GM21717 (cell line): ENCODE data around the gene CDH13.

Experiments
- ATAC-seq: cut with Tn5 transposase; IDR thresholded peaks from one replicate; pipeline ENCODE4 v1.9.1; 2021; ENCODE audit warnings: mild to moderate bottlenecking, moderate library complexity; ENCODE audit not compliant: unreplicated experiment

Gene CDH13

DNA sequence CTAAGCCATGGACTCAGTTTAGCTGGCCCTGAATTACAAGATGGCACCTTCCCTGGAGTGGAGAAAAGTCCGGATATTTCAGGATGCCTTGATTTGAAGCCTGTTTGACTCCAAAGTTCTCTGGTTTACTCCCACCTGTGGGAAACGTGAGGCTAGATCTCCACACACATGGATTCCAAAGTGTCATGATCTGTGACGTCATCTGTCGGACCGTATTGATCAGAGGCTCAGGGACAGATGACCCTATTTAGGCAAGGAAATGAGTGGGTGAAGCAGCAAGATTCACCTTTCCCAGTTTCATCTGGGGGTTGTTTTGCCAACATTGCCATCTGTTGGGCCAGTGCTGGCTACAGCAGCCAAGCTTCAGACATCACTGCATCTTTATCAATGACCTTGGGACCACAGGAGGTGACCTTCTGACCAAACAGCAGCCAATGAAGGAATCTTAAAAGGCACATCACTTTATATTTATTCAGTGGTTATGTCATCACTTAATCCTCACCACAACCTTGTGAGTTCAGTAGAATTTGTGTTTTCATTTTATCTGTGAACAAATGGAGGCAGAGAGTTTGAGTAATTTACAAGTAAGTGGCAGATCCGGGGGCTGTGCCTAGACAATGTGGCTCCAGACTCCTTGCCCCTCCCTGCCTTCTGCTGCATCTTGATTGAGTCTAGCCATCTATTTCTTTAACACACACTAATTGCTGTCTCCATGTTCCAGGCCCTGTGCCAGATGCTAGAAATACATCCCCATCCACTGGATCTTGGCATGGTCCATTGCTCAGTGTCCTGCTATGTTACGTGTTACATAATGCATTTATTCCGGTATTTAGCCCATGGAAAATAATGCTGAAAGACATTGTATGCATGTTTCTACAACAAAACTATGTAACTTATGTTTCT lies 1.5 kb upstream of the CDH13 start:
- ATAC-seq, result no peak

DNA sequence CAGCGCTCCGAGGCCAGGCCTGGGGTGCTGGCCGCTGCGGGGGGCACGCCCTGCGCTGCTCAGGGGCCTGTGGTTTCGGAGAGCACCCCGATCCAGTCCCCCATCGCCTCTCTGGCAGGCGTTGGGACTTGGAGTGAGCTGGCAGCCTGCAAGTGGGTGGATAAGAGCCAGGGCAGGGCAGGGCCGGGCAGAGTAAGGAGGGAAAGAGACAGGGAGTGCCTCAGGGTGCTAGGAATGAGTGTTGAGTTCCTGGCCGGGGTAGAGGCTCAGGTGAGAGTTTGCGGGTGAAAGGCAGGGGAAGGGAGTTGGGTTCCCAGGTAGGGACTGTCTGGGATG lies 1.3 kb downstream of the CDH13 start:
- ATAC-seq, result no peak

DNA sequence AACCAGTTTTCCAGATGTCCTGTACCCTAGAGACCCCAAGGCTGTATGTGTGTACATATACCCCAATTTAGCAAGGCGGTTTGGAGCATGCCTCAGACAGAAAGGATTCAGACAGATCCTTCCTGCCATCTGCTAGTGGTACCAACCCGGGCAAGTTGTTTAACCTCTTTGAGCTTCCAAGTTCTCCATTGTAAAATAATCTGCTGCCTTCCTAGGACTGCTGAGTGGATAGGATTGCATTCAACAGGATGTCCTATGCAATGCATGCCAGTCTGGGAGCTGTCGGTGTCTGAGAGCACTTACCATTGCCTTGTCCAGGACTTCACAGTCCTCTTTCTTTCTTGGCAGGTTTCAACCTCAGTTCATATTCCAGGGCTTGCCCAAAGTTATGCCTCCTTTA lies 1.9 kb downstream of the CDH13 start:
- ATAC-seq, result no peak

DNA sequence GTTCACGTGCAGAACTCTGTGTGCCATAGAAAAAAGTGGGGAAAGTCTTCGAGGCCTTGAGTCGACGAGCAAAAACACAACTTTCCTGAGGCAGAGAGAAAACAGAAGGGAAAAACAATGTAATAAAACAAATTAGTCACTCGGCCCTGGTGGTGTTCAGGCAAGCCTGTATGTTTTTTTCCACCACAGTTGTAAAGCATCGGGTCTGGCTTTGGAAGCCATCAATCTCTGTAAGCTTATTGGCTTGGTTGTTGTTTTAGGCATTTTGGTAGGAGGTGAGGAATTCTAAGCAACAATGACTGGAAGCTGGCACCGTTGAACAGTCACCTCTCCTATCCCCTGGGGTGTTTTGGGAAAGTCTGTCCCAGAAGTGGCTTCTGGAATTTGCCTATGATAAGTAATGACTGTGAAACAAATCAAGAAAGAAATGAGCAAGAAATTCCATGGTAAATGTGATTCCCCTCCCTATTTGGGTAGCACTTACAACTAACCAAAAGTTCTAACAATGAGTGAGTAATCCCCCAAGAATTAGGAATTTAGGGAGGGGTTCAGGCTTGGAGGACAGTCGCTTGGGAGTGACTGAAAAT lies 2.8 kb downstream of the CDH13 start:
- ATAC-seq, result no peak

DNA sequence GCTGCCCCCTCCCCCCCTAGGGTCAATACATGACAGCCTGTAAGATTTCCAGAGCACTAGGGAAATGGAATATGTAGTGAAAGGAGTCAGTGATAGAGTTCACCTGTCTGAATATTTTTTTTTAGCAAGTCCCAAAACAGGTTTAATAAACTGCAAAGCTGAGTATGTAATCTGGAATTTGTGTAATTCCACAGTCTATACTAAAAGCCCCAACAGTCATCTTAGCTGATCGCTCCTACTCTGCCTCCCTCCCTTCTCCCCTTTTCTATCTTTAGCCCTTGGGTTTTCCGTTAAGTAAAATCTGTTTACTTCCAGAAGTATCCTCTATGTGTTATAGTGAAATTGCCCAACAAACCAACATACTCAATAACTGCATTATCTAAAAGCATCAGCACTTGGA lies 3.5 kb downstream of the CDH13 start:
- no peak for ATAC-seq

DNA sequence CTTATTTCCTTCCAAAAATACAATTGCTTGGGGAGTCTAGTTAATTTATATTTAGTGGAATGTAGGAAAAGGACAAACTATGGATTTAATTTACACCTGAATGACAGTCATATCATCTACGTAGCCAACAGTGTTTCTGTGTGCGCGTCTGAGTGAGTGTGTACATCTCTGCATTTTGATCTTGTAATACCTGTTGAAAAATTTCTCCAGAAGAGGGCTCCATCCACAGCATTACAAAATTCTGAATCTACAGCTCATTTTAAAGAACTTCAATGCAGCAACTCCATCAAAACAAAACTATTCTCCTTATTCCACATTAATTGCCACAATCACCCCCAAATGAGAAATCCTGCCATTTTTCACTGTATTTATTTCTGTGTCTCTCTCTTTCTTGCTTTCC lies 3.9 kb downstream of the CDH13 start:
- no peak for ATAC-seq

DNA sequence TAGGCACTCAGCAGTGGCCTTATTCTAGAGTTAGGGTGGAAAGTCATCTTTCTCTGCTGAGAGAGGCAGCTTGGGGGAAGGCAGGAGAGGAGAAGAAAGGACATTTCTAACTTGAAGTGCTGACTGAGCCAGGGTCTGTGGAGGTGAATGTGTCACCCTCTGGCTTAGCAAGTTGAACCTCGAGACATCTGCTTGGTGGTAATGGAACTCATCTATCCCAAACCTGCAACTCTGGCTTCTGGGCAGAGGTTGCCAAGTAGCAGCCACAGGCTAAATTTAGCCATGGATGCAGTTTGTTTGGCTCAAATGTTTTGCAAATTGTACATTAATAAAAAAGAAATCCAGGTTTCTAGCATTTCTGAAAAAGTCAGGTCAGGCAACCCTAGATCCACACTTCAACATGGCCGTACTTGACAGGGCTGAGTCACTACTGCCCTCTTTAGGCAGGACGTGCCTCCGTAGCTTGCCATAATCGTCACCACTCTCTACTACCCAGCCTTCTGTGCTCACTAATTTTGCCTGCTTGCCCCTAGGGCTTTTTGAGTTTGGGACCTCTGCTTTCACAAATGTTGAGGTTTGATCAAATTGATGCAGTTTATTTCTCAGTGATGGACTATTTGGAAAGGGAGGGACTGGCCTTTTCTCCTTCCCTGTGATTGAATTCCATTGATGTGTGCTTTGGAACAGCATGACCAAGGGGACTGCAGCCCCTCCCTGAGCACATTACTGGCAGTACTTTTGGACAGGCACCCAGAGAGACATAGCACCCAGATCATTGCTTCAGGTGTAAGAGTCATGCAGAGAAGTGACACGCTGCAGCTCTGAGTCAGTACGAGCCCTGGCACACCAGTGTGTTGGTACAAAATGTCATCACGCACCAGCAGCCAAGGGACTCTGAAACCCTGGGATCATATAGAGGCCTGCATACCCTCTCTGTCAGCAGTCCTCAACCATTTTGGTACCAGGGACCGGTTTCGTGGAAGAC lies 5.2 kb downstream of the CDH13 start:
- ATAC-seq, result no peak

DNA sequence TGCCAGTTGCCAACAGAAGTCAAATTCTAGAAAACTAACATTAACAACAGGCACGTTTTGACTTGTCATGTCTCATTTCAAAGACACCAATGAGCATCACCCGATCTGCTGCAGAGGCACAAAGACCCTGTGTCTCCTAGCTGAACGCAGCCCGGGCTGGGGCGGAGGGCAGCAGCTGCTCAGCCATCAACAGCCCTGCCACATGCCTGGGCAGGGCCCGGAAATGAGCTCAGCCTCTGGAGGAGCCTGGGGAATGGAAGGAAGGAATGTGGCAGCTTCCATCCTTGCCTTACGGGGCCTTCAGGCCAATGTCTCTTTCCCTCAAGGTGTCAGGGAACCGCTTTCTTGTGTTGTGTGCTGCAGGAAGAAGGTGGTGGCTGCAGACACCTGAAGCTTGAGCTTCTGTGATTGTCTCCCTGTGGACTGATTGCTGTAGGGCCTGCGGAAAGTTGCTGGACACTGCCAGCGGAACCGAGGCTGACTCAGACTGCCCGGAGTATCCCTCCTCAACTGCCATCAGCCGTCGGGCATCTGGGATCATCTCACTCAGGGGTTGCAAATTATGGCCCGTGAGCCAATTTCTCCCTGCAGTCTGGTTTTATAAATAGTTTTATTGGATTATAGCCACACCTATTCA lies 7.3 kb downstream of the CDH13 start:
- ATAC-seq, result no peak

DNA sequence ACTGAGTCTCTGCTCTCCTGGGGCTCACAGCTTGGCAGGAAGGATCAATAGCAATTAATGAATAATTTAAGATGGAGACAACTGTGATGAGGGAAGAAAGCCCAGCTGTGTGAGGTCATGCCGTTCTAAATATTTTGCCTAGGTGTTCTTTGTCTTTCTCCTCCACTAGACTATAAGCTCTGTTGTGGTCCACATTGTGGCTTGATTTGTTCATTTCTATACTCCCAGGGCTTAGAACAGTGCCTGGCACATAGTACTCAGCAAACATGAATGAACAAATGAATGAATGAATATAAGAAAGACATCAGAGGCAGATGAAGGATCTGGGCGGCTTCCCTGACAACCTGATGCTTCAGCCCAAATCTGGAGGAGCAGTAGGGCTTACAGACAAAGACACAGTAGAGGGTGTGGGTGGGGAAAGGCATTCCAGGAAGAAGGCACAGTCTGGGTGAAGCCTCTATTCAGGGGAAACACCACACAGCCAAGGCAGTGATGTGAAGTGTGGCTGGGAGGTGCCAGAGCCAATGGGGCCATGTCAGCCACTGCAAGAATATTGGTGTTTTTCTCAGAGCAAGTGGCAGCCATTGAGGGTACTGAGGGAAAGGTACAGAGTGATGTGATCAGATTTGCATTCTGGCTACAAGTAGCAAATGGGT lies 8.3 kb downstream of the CDH13 start:
- ATAC-seq, result no peak

DNA sequence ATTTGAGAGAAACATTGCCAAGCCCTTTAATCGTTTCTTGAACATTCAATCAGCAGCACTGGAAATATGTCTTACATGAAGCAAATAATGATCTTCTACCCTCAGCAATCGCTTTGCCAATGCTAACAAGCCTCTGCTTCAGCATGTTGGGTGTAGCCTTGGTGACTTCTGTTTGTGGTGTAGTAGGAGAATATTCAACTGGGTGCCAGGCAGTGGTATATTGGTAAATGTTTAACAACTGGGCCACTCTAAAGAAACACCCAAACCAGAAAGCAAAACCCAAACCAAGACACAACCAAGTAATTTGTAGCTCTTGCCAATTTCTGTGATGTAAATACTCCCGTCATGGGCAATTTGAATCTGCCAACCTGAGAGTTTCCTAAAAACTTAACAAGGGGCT lies 9.7 kb downstream of the CDH13 start:
- no peak for ATAC-seq

DNA sequence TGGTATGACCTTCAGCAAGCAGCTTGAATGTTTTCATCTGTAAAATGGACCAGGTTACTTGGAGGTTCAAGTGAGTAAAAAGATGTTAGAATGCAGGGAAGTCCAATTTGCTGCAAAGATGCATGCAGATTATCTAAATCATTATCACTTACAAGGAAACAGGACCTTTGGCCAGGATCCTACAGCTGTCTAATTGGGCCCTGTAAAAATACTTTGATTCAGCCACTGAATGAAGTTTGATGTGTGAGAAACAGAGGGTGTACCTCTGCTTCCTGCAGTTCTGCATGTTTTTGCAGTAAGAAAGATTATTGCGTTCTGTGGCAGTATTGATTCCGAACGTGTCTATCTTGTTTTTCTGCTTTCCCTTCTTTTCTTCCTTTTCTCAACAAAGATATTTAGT lies 10.2 kb downstream of the CDH13 start:
- ATAC-seq, result no peak

DNA sequence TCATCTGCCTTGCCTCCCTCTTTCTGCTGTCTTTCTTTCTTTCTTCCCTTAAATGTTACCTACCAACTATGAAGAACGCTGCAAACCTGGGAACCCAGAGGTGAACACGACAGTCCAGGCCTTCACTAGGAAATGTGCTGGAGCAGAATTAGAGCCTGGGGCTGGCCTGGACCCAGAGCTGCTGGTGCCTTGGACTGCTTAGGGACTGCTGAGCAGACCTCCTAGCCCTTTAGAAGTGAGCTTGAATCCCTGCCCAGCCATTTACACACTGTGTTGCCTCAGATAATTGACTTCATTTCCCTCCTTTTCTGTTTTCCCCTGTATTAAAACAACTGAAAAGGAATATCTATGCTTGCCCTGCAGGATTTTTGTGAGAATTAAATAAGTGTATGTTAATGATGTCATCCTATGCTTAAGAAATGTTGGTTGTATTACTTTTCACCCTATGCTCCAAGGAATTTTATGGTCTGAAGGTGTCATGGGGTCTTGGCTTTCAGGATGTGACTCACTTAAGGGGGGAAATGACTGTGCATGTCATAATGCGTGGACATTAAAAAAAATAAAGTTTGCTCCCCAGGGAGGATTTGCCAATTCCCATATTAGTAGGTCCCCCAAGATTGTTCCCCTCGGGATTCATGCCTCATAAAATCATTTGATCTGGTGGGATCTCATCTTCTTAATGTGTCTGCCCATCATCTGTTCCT lies 11.5 kb downstream of the CDH13 start:
- ATAC-seq, result no peak

DNA sequence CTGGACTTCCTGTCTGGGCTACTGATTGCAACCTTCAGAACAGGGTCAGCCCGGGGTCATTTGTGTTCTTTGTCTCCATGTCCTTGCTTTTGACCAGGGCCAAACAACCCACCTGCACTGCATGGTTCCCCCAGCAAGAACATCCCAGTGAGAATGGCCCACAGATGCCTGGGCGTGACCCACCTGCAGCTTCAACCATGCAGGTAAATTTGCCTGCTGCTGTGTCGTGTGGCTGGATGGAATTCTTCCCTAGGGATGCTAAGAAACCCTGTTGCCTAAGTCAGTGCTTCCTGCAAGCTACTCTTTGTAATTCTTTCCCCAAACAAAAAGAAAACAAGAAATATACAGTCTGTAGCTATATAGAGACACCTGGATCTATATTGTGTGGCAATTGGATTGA lies 12.5 kb downstream of the CDH13 start:
- no peak for ATAC-seq

DNA sequence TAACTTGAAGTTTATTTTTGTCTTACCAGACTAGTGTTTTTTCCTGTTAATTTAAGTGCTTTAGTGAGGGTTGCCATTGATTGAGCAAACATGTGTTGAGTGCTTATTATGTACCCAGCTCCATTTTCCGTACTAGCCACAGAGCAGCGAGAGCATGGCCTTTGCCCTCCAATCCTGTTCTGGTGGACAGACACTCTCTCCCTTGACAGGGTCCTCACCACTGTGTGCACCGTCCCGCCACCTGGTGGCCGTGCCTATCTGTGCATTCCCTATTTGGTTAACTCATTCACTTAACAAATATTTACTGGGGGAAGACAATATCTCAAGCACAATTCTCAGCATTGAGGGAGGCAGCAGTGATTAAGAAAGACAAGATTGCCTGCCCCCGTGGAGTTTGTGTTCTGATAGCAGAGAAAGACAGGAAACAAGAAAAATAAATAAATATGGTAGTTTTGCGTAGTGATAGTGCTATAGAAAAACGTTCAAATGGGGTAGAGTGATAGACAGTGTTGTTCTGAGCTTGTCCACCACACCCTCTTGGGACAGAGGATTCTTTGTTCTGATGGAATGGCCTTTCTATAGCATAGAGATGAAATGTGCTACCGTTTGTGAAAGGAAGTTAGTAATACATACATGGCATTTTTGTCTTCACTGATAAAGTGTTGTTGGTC lies 13.0 kb downstream of the CDH13 start:
- peak; percentile 66 for ATAC-seq

DNA sequence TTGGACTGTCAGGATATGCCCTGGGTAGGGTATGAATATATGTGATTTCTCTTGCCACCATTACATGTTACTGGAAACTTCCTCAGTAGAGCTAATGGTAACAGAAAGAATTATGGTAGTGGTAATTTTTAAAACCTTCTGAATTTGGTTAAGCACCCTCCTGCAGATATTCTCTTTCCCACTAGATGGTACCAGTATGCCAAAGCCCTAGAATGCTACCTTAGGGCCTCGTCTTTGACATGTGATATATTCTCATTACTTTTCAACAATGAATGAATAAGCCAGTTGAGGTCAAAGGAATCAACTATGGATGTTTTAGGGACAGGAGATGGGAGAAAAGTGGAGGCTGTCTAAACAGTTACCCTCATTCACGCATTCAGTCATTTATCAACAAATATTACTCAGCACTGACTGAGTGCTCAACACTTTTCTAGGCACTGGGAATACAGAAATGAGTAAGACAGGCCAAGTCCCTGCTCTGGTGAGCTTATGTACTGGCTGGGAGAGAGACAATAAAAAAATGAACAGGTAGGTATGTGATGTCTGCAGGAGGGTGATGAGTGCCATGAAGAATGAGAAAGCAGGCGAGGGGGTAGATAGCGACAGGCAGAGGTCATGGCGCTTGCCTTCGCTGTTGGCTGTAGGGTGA lies 14.7 kb downstream of the CDH13 start:
- ATAC-seq, result no peak

DNA sequence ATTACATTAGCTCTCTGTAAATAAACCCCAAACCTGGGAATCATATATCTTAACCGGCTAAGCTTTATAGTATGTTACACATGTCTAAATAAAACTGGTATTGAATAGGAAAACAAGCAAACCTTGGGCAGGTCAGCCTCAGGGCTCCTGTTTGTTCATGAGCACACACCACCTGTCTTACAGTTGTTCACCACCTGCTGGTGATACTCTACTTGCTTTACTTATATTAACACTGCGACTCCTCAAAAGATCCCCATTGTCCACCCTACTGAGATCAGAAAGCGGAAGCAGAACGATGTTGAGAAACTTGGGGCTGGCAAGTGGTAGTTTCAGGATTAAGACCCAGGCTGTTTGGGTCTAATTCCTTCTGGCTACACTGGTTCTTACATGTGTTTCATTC lies 16.4 kb downstream of the CDH13 start:
- ATAC-seq, result no peak

DNA sequence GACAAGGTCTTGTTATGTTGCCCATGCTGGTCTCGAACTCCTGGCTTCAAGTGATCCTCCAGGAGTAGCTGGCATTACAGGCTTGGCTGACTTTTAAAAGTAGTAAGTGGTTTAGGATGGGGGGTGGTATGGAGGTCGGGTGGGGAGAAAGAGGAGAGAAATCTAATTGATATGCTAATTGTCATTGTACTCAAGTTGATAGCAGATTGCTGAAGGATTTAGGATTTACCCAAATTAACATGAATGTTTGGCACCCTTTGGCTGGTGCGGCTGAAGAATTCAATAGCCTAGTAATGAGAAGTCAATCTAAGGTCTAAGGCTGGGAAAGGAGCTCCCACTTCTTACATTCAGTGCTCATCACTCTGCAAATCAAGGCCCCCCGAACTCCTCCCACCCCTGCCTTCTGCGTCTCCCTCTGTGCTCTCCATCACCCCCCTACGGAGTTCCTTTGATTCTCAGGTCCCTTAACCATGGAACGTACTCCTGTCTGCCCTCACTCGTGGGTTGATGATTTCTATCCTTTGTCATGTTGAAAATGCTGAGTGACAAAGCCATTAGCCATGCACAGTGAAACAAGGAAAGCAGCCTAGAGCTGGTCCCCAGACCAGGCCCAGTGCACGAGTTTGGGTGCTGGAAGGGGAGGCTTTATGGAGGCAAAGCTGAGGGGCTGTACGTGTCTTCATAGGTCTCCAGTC lies 17.3 kb downstream of the CDH13 start:
- ATAC-seq, result no peak

DNA sequence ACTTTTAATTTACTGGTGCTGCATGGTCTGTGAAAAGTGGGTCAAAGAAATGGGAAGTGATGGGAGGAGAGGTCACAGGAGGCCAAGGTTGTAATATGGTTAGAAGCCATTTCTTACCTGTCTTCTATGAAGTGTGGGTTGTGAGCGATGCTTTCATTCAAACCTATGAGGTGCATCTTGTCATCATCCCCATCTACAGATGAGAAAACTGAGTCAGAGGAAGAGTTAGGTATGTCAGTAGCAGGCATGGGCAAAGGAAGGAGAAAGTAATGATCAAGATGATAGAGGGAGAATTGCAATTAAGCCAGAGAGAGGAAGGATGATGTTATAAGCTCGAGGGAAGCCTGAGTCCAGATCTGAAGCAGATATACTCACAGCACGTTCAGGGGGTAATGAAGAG lies 19.7 kb downstream of the CDH13 start:
- no peak for ATAC-seq
